Ecto neural progenitor cell (in vitro differentiated cells): ENCODE measurements around the gene RIPK4.
"Not testable (repeated sequence)": the region's sequence is repeated elsewhere in the genome, so short reads cannot be mapped to it uniquely, and the experiment has no call there.

ENCODE experiments used
- DNase-seq: peaks from one replicate; pipeline ENCODE4 v3.0.0-alpha.2; 2018; ENCODE audit warnings: low spot score

RIPK4 gene

GRCh38 chr21:41794600-41794999, 27.7 kb upstream of the RIPK4 start:
- no peak for DNase-seq

- no peak for DNase-seq
These were observed 25.9 kb upstream of the RIPK4 start for GRCh38 chr21:41792711-41793110.

GRCh38 chr21:41786509-41786987, 19.7 kb upstream of the RIPK4 start:
- no peak for DNase-seq

GRCh38 chr21:41785262-41785661, 18.4 kb upstream of the RIPK4 start:
- not testable (repeated sequence) for DNase-seq

- DNase-seq = no peak
These were observed 17.7 kb upstream of the RIPK4 start for GRCh38 chr21:41784456-41785102.

GRCh38 chr21:41783476-41784180, 16.8 kb upstream of the RIPK4 start:
- no peak for DNase-seq

GRCh38 chr21:41781050-41781410, 14.2 kb upstream of the RIPK4 start:
- no peak for DNase-seq

- DNase-seq = no peak
These were observed 13.6 kb upstream of the RIPK4 start for GRCh38 chr21:41780337-41781049.

- no peak for DNase-seq
These were observed 12.8 kb upstream of the RIPK4 start for GRCh38 chr21:41779659-41780058.

GRCh38 chr21:41778930-41779600, 12.2 kb upstream of the RIPK4 start:
- no peak for DNase-seq

GRCh38 chr21:41777951-41778815, 11.3 kb upstream of the RIPK4 start:
- peak; percentile 93 for DNase-seq

- DNase-seq = no peak
These were observed 9.9 kb upstream of the RIPK4 start for GRCh38 chr21:41776778-41777177.

- DNase-seq = no peak
These were observed 8.3 kb upstream of the RIPK4 start for GRCh38 chr21:41775149-41775472.

- DNase-seq = no peak
These were observed 7.8 kb upstream of the RIPK4 start for GRCh38 chr21:41774467-41775148.

GRCh38 chr21:41772351-41773080, 5.7 kb upstream of the RIPK4 start:
- no peak for DNase-seq

- no peak for DNase-seq
These were observed 4.7 kb upstream of the RIPK4 start for GRCh38 chr21:41771625-41771945.

- DNase-seq = no peak
These were observed 4.2 kb upstream of the RIPK4 start for GRCh38 chr21:41770901-41771624.

GRCh38 chr21:41769933-41770332, 3.1 kb upstream of the RIPK4 start:
- DNase-seq = peak; percentile 37

GRCh38 chr21:41769521-41769920, 2.7 kb upstream of the RIPK4 start:
- peak; percentile 44 for DNase-seq

GRCh38 chr21:41769111-41769510, 2.3 kb upstream of the RIPK4 start:
- peak; percentile 49 for DNase-seq
